Measurements from ENCODE around the gene TPSD1. TPM values are rescaled to one million over a fixed set of nuclear protein-coding genes. Genes with fewer than 3 reads are reported as not detected.
"Not testable (repeated sequence)": the region's sequence is repeated elsewhere in the genome, so short reads cannot be mapped to it uniquely, and the experiment has no call there.

TPSD1 gene
- polyA plus RNA-seq (2013) = not detected in 2 replicates

GRCh38 chr16:1255276-1256122, at the start of gene TPSD1:
Gene TPSD1, plus strand, starts transcription at chr16:1256069. Its CDS starts 212 bp downstream, at chr16:1256281.
- not testable (repeated sequence) for H3K23ac ChIP-seq (ENCODE audit: low read length); H3K4me3 ChIP-seq (ENCODE audit: low read depth, low read length); H2AFZ ChIP-seq (ENCODE audit: insufficient read depth, low read length, poor library complexity); H3K4me2 ChIP-seq (ENCODE audit: low read length); H4K91ac ChIP-seq (ENCODE audit: low read depth, low read length); H3K36me3 ChIP-seq (ENCODE audit: control insufficient read depth in 1 of 2, insufficient read depth in 2 of 2, low read length in 2 of 2); H3K79me2 ChIP-seq (ENCODE audit: control insufficient read depth, insufficient read depth, low read length, poor library complexity); H3K79me1 ChIP-seq (ENCODE audit: low read length); H3K27me3 ChIP-seq (ENCODE audit: insufficient read depth, low read length); H3K4ac ChIP-seq (ENCODE audit: low read depth, low read length); H4K8ac ChIP-seq (ENCODE audit: low read depth, low read length); DNase-seq; H4K12ac ChIP-seq (ENCODE audit: low read depth, low read length); H3K18ac ChIP-seq (ENCODE audit: low read length); H3K9ac ChIP-seq (ENCODE audit: low read length); H3K4me1 ChIP-seq (ENCODE audit: control insufficient read depth in 1 of 2, insufficient read depth in 2 of 2, low read length in 2 of 2); H2BK12ac ChIP-seq (ENCODE audit: low read length); H2AK5ac ChIP-seq (ENCODE audit: low read length); H3K14ac ChIP-seq (ENCODE audit: low read length); H3K9me3 ChIP-seq (ENCODE audit: insufficient read depth, low read depth, low read length); H2BK120ac ChIP-seq (ENCODE audit: insufficient read depth, low read length, poor library complexity); H2BK5ac ChIP-seq (ENCODE audit: low read depth, low read length, poor library complexity); H3K27ac ChIP-seq (ENCODE audit: low read depth, low read length)
- WGBS (ENCODE audit: extremely low coverage, insufficient coverage, insufficient read length) = no CpG with 5 or more reads among the region's 26 CpGs

GRCh38 chr16:1206326-1206725, 49.5 kb upstream of the TPSD1 start:
- no peak overlapping the region for H3K4me2 ChIP-seq (ENCODE audit: low read length)
- no peak overlapping the region for H3K4ac ChIP-seq (ENCODE audit: low read depth, low read length)
- H3K14ac ChIP-seq (ENCODE audit: low read length) = no peak overlapping the region
- H3K9ac ChIP-seq (ENCODE audit: low read length) = no peak overlapping the region
- no peak overlapping the region for H3K4me3 ChIP-seq (ENCODE audit: low read depth, low read length)
- peaks cover 2% of the 10 kb centered on the region for H3K9me3 ChIP-seq (ENCODE audit: insufficient read depth, low read depth, low read length)
- H4K8ac ChIP-seq (ENCODE audit: low read depth, low read length) = no peak overlapping the region
- H3K18ac ChIP-seq (ENCODE audit: low read length) = no peak overlapping the region
- H2AK5ac ChIP-seq (ENCODE audit: low read length) = no peak overlapping the region
- H3K79me2 ChIP-seq (ENCODE audit: control insufficient read depth, insufficient read depth, low read length, poor library complexity) = no peaks in the 10 kb centered on the region
- no peaks in the 10 kb centered on the region for H3K4me1 ChIP-seq (ENCODE audit: control insufficient read depth in 1 of 2, insufficient read depth in 2 of 2, low read length in 2 of 2)
- H2AFZ ChIP-seq (ENCODE audit: insufficient read depth, low read length, poor library complexity) = no peak overlapping the region
- H4K91ac ChIP-seq (ENCODE audit: low read depth, low read length) = no peak overlapping the region
- H3K27me3 ChIP-seq (ENCODE audit: insufficient read depth, low read length) = no peaks in the 10 kb centered on the region
- no peak overlapping the region for H3K27ac ChIP-seq (ENCODE audit: low read depth, low read length)
- no peak for DNase-seq
- WGBS (ENCODE audit: extremely low coverage, insufficient coverage, insufficient read length) = no CpG with 5 or more reads among the region's 9 CpGs
- H3K79me1 ChIP-seq (ENCODE audit: low read length) = no peaks in the 10 kb centered on the region
- no peak overlapping the region for H3K23ac ChIP-seq (ENCODE audit: low read length)
- H2BK12ac ChIP-seq (ENCODE audit: low read length) = no peak overlapping the region
- H2BK120ac ChIP-seq (ENCODE audit: insufficient read depth, low read length, poor library complexity) = no peak overlapping the region
- H3K36me3 ChIP-seq (ENCODE audit: control insufficient read depth in 1 of 2, insufficient read depth in 2 of 2, low read length in 2 of 2) = no peaks in the 10 kb centered on the region
- H4K12ac ChIP-seq (ENCODE audit: low read depth, low read length) = no peak overlapping the region
- H2BK5ac ChIP-seq (ENCODE audit: low read depth, low read length, poor library complexity) = no peak overlapping the region

GRCh38 chr16:1206786-1207185, 49.1 kb upstream of the TPSD1 start:
- no peak overlapping the region for H3K4me3 ChIP-seq (ENCODE audit: low read depth, low read length)
- H4K91ac ChIP-seq (ENCODE audit: low read depth, low read length) = no peak overlapping the region
- no peak overlapping the region for H3K14ac ChIP-seq (ENCODE audit: low read length)
- H4K8ac ChIP-seq (ENCODE audit: low read depth, low read length) = no peak overlapping the region
- H3K18ac ChIP-seq (ENCODE audit: low read length) = no peak overlapping the region
- H3K4me1 ChIP-seq (ENCODE audit: control insufficient read depth in 1 of 2, insufficient read depth in 2 of 2, low read length in 2 of 2) = no peaks in the 10 kb centered on the region
- no peaks in the 10 kb centered on the region for H3K36me3 ChIP-seq (ENCODE audit: control insufficient read depth in 1 of 2, insufficient read depth in 2 of 2, low read length in 2 of 2)
- no peaks in the 10 kb centered on the region for H3K79me2 ChIP-seq (ENCODE audit: control insufficient read depth, insufficient read depth, low read length, poor library complexity)
- no peak overlapping the region for H4K12ac ChIP-seq (ENCODE audit: low read depth, low read length)
- H3K9me3 ChIP-seq (ENCODE audit: insufficient read depth, low read depth, low read length) = peaks cover 2% of the 10 kb centered on the region
- no peak overlapping the region for H3K4ac ChIP-seq (ENCODE audit: low read depth, low read length)
- H3K9ac ChIP-seq (ENCODE audit: low read length) = no peak overlapping the region
- no peaks in the 10 kb centered on the region for H3K27me3 ChIP-seq (ENCODE audit: insufficient read depth, low read length)
- no peak overlapping the region for H2BK120ac ChIP-seq (ENCODE audit: insufficient read depth, low read length, poor library complexity)
- H2AFZ ChIP-seq (ENCODE audit: insufficient read depth, low read length, poor library complexity) = no peak overlapping the region
- H2BK12ac ChIP-seq (ENCODE audit: low read length) = no peak overlapping the region
- H2BK5ac ChIP-seq (ENCODE audit: low read depth, low read length, poor library complexity) = no peak overlapping the region
- DNase-seq = no peak
- no peak overlapping the region for H3K27ac ChIP-seq (ENCODE audit: low read depth, low read length)
- H3K4me2 ChIP-seq (ENCODE audit: low read length) = no peak overlapping the region
- H3K23ac ChIP-seq (ENCODE audit: low read length) = no peak overlapping the region
- no peak overlapping the region for H2AK5ac ChIP-seq (ENCODE audit: low read length)
- WGBS (ENCODE audit: extremely low coverage, insufficient coverage, insufficient read length) = no CpG with 5 or more reads among the region's 16 CpGs
- no peaks in the 10 kb centered on the region for H3K79me1 ChIP-seq (ENCODE audit: low read length)

- no CpG with 5 or more reads among the region's 22 CpGs for WGBS (ENCODE audit: extremely low coverage, insufficient coverage, insufficient read length)
- no peak overlapping the region for H2AK5ac ChIP-seq (ENCODE audit: low read length)
- no peaks in the 10 kb centered on the region for H3K79me2 ChIP-seq (ENCODE audit: control insufficient read depth, insufficient read depth, low read length, poor library complexity)
Measured at GRCh38 chr16:1208239-1208830, 47.5 kb upstream of the TPSD1 start.

More at GRCh38 chr16:1208239-1208830, 47.5 kb upstream of the TPSD1 start:
- H4K8ac ChIP-seq (ENCODE audit: low read depth, low read length) = no peak overlapping the region
- no peak overlapping the region for H3K18ac ChIP-seq (ENCODE audit: low read length)
- no peak overlapping the region for H3K23ac ChIP-seq (ENCODE audit: low read length)
- no peak for DNase-seq
- H2BK5ac ChIP-seq (ENCODE audit: low read depth, low read length, poor library complexity) = no peak overlapping the region
- H3K27ac ChIP-seq (ENCODE audit: low read depth, low read length) = no peak overlapping the region
- no peak overlapping the region for H2AFZ ChIP-seq (ENCODE audit: insufficient read depth, low read length, poor library complexity)
- no peaks in the 10 kb centered on the region for H3K36me3 ChIP-seq (ENCODE audit: control insufficient read depth in 1 of 2, insufficient read depth in 2 of 2, low read length in 2 of 2)
- H3K9me3 ChIP-seq (ENCODE audit: insufficient read depth, low read depth, low read length) = peaks cover under 1% of the 10 kb centered on the region
- no peak overlapping the region for H2BK12ac ChIP-seq (ENCODE audit: low read length)
- no peaks in the 10 kb centered on the region for H3K79me1 ChIP-seq (ENCODE audit: low read length)
- H3K4me1 ChIP-seq (ENCODE audit: control insufficient read depth in 1 of 2, insufficient read depth in 2 of 2, low read length in 2 of 2) = no peaks in the 10 kb centered on the region
- no peak overlapping the region for H4K12ac ChIP-seq (ENCODE audit: low read depth, low read length)
- no peak overlapping the region for H3K4ac ChIP-seq (ENCODE audit: low read depth, low read length)
- H3K14ac ChIP-seq (ENCODE audit: low read length) = no peak overlapping the region
- no peak overlapping the region for H3K9ac ChIP-seq (ENCODE audit: low read length)
- no peak overlapping the region for H4K91ac ChIP-seq (ENCODE audit: low read depth, low read length)
- H3K4me2 ChIP-seq (ENCODE audit: low read length) = no peak overlapping the region
- no peaks in the 10 kb centered on the region for H3K27me3 ChIP-seq (ENCODE audit: insufficient read depth, low read length)
- no peak overlapping the region for H3K4me3 ChIP-seq (ENCODE audit: low read depth, low read length)
- H2BK120ac ChIP-seq (ENCODE audit: insufficient read depth, low read length, poor library complexity) = no peak overlapping the region

Data from trophoblast cell (in vitro differentiated cells and primary cell).